K562 (cell line): Measurements from ENCODE around the gene PHF21B. TPM values are rescaled to one million over a fixed set of nuclear protein-coding genes. Genes with fewer than 3 reads are reported as not detected.

ENCODE experiments used
- ATAC-seq: fragments of 200-7000 bp; cut with Tn5 transposase; 3 replicates; pipeline ENCODE4 v1.9.1; 2020; ENCODE audit warnings: moderate library complexity
- BruUV-seq: library from RNA; stranded (reverse); fragments of 400-500 nt; replicated peaks from 2 replicates; lab custom pipeline; 2021; lab: Mats Ljungman, UMichigan
- CTCF ChIA-PET: fragments of 300-600 bp; formaldehyde crosslinking; extraction: SDS; loops from one replicate; lab custom pipeline; 2021; ENCODE audit warnings: low intra/inter-chr PET ratio; lab: Yijun Ruan, JAX
- POLR2A ChIA-PET: fragments of 300-600, 350-650 bp; sonication (Branson Sonifier 250); formaldehyde crosslinking; extraction: SDS; loops from one replicate; lab custom pipeline; 2021; ENCODE audit warnings: antibody characterized with exemption, inconsistent platforms; lab: Yijun Ruan, JAX
- DNase-seq, 4 experiments: peaks; one replicate each; pipeline versions ENCODE4 v3.0.0 to v3.0.0-alpha.2; 2011 to 2018; ENCODE audit warnings: low spot score in 3 of 4, mixed read lengths in 3 of 4; ENCODE audit errors: extremely low read depth in 1 of 4
- FAIRE-seq: peaks from 2 replicates; lab custom pipeline; 2011; peaks lifted over from hg19 to GRCh38; lab: Jason Lieb, UNC
- H2AFZ ChIP-seq: 2 replicates; pipeline ENCODE4 v1.6.0; 2011; ENCODE audit warnings: low read depth, low read length, control low read depth, inconsistent platforms
- H3K27ac ChIP-seq: fragments of 200-600 bp; 3 replicates; pipeline ENCODE4 v1.8.0; 2011; ENCODE audit warnings: low read depth, mild to moderate bottlenecking, control low read depth, inconsistent platforms, low read length, moderate library complexity, mixed read lengths; ENCODE audit errors: extremely low read depth
- H3K27me3 ChIP-seq, 2 experiments: fragments of 300-600 bp in 1 of 2; 2 replicates in 1 of 2; 3 replicates in 1 of 2; pipeline versions ENCODE4 v1.6.0 to v1.8.0; 2011; ENCODE audit warnings: inconsistent platforms in 2 of 2, low read length in 2 of 2, mild to moderate bottlenecking in 1 of 2, mixed read lengths in 1 of 2, moderate library complexity in 1 of 2; ENCODE audit not compliant: control insufficient read depth in 2 of 2, insufficient read depth in 2 of 2
- H3K36me3 ChIP-seq: fragments of 300-600 bp; 3 replicates; pipeline ENCODE4 v1.8.0; 2011; ENCODE audit warnings: mild to moderate bottlenecking, low read length, inconsistent platforms; ENCODE audit not compliant: control insufficient read depth, insufficient read depth
- H3K4me1 ChIP-seq, 2 experiments: fragments of 200-600 bp in 1 of 2; replicated peaks in 1 of 2; 2 replicates in 1 of 2; 3 replicates in 1 of 2; pipeline versions ENCODE4 v1.5.1 to v1.8.0; 2011; ENCODE audit warnings: inconsistent platforms in 2 of 2, low read length in 2 of 2, mild to moderate bottlenecking in 1 of 2, mixed read lengths in 1 of 2, moderate library complexity in 1 of 2; ENCODE audit not compliant: control insufficient read depth in 2 of 2, insufficient read depth in 2 of 2
- H3K4me2 ChIP-seq: 2 replicates; pipeline ENCODE4 v1.6.1; 2011; ENCODE audit warnings: low read length, control low read depth, inconsistent platforms, mixed read lengths; ENCODE audit not compliant: insufficient read depth
- H3K4me3 ChIP-seq: fragments of 200-600 bp; sonication (generic), shearing (Covaris generic); 2 replicates; pipeline ENCODE4 v1.5.1; 2016; ENCODE audit warnings: control low read depth, inconsistent platforms
- H3K79me2 ChIP-seq: fragments of 200-600 bp; 3 replicates; pipeline ENCODE4 v1.8.0; 2011; ENCODE audit warnings: low read length, inconsistent platforms; ENCODE audit not compliant: control insufficient read depth, insufficient read depth
- H3K9ac ChIP-seq, 2 experiments: 2 replicates each; pipeline versions ENCODE4 v1.6.0 to v1.6.1; 2011; ENCODE audit warnings: low read depth in 2 of 2, low read length in 2 of 2, control low read depth in 1 of 2, inconsistent platforms in 1 of 2, mild to moderate bottlenecking in 1 of 2, mixed read lengths in 1 of 2; ENCODE audit not compliant: insufficient read depth in 1 of 2
- H3K9me1 ChIP-seq: one replicate; pipeline ENCODE4 v1.6.0; 2011; ENCODE audit warnings: inconsistent platforms, mild to moderate bottlenecking, low read length, moderate library complexity; ENCODE audit not compliant: control insufficient read depth, insufficient read depth
- H3K9me3 ChIP-seq: replicated peaks from 2 replicates; pipeline ENCODE4 v1.5.1; 2011; ENCODE audit warnings: low read depth, low read length, inconsistent platforms; ENCODE audit not compliant: control insufficient read depth, insufficient read depth
- H4K20me1 ChIP-seq: replicated peaks from 2 replicates; pipeline ENCODE4 v1.6.1; 2011; ENCODE audit warnings: low read length, inconsistent platforms, mixed read lengths; ENCODE audit not compliant: control insufficient read depth, insufficient read depth
- DDX20 ChIP-seq: fragments of 450-650 bp; IDR thresholded peaks from 2 replicates; pipeline ENCODE4 v1.6.1; 2016; ENCODE audit warnings: missing genetic modification characterization, low read depth, mild to moderate bottlenecking, missing compliant biosample characterization, moderate library complexity
- MAZ ChIP-seq, 2 experiments: fragments of 450-650 bp in 1 of 2; sonication (generic) in 1 of 2; formaldehyde crosslinking; IDR thresholded peaks in 1 of 2; conservative IDR thresholded peaks in 1 of 2; 2 replicates each; pipeline versions ENCODE4 v1.4.0 to v1.5.0; 2020; ENCODE audit warnings: mild to moderate bottlenecking in 1 of 2, missing genetic modification reagents in 1 of 2
- POLR3G ChIP-seq: IDR thresholded peaks from 2 replicates; pipeline ENCODE4 v1.6.1; 2011; ENCODE audit not compliant: insufficient read length, insufficient replicate concordance; ENCODE audit errors: extremely low read depth
- REST ChIP-seq, 2 experiments: fragments of 450-650 bp; formaldehyde crosslinking in 1 of 2; IDR thresholded peaks; 2 replicates each; pipeline versions ENCODE4 v1.4.0 to v1.6.1; 2014 to 2020; ENCODE audit warnings: mild to moderate bottlenecking in 2 of 2, borderline replicate concordance in 1 of 2, low read depth in 1 of 2
- TCFL5 ChIP-seq: fragments of 250-450 bp; sonication (Bioruptor Pico); conservative IDR thresholded peaks from 2 replicates; pipeline ENCODE4 v1.6.1; 2021; ENCODE audit warnings: mild to moderate bottlenecking, moderate library complexity, matching md5 sums
- ZNF695 ChIP-seq: fragments of 450-650 bp; formaldehyde crosslinking; IDR thresholded peaks from 2 replicates; pipeline ENCODE4 v1.4.0; 2020; ENCODE audit warnings: mild to moderate bottlenecking, moderate library complexity
- WGBS: fragments of 100-300 bp; shearing (Covaris generic); methylation state at CpG from one replicate; pipeline ENCODE4 v1.1.6; 2016; ENCODE audit warnings: low coverage, mixed read lengths; ENCODE audit not compliant: insufficient coverage; ENCODE audit errors: missing lambda C conversion rate; 5-methylcytosine and 5-hydroxymethylcytosine counted together
- in situ Hi-C: fragments of 300-500 bp; cut with MboI; formaldehyde crosslinking; loops from 4 replicates; pipeline ENCODE4 v1.15.0; 2018; ENCODE audit warnings: inconsistent platforms, mixed read lengths
- intact Hi-C: fragments of 100-400 bp; cut with micrococcal nuclease; formaldehyde crosslinking; loops from 2 replicates; pipeline ENCODE4 v1.14.2; 2022
- polyA plus RNA-seq, 8 experiments: library from polyadenylated mRNA; depleted of rRNA in 4 of 8; stranded (reverse) in 5 of 8; unstranded in 3 of 8; fragments of >200 nt; fragmentation: Nextera tagmentation in 2 of 8; fragmentation: Illumina TruSeq in 1 of 8; extraction: Ambion mirVana in 2 of 8; extraction: Trizol in 1 of 8; gene quantifications; 2 replicates each; pipeline versions ENCODE4 v1.2.1 to v1.2.3, GENCODE V29; 2011 to 2014; ENCODE audit warnings: inconsistent platforms in 1 of 8, missing spikeins in 1 of 8
- total RNA-seq, 7 experiments: library from RNA; depleted of rRNA in 6 of 7; stranded (reverse); fragments of >200 nt in 6 of 7; fragmentation: Illumina TruSeq in 2 of 7; extraction: Trizol in 2 of 7; gene quantifications; 2 replicates each; pipeline versions ENCODE4 v1.2.1 to v1.2.3, GENCODE V29; 2011 to 2021; ENCODE audit warnings: low replicate concordance in 1 of 7

Gene PHF21B
- total and polyA plus RNA-seq, 9 of the 15 experiments (the other 6 are each of a cell fraction or from before 2014, with no cell fraction given), result 0.04 TPM; not detected in 8

- TF ChIP-seq MAZ (CRISPR knock-in tag; conservative IDR thresholded peaks at IDR 0.05 in 1 of 2, IDR thresholded peaks at IDR 0.05 in 1 of 2), result no peak
These were observed 48.8 kb upstream of the PHF21B start (continued) for GRCh38 chr22:45058622-45058912.

GRCh38 chr22:45055936-45056335, 46.1 kb upstream of the PHF21B start:
- DNase-seq, result no peak
- H3K27me3 ChIP-seq, result peaks cover 2 to 14% of the 10 kb centered on the region in 2 experiments; a peak in 4 of 5 replicates
- no peak for FAIRE-seq
- no peaks in the 10 kb centered on the region for H3K36me3 ChIP-seq
- no peak overlapping the region for H2AFZ ChIP-seq
- 0% methylated on average over 11 of the region's 15 CpGs for WGBS
- TF ChIP-seq POLR3G (no peak), DDX20 (tag) (no peak)
- no peaks in the 10 kb centered on the region for H3K4me1 ChIP-seq
- POLR2A ChIA-PET, result no interaction called here
- in situ Hi-C loops, result no loop called here
- H3K4me2 ChIP-seq, result no peak overlapping the region
- no peak overlapping the region for H3K27ac ChIP-seq
- H4K20me1 ChIP-seq, result no peaks in the 10 kb centered on the region
- H3K9me1 ChIP-seq, result no peaks in the 10 kb centered on the region
- no TSS peak for BruUV-seq
- intact Hi-C loops, result no loop called here
- H3K9me3 ChIP-seq, result no peaks in the 10 kb centered on the region
- ATAC-seq, result no peak
- no peak overlapping the region for H3K4me3 ChIP-seq
- H3K79me2 ChIP-seq, result no peaks in the 10 kb centered on the region
- no peak overlapping the region for H3K9ac ChIP-seq
- CTCF ChIA-PET, result no interaction called here

- in situ Hi-C loops, result no loop called here
- FAIRE-seq (no peak), ATAC-seq (no peak), DNase-seq (no peak)
- CTCF ChIA-PET, result no interaction called here
- Histone ChIP-seq H3K9ac (no peak overlapping the region), H2AFZ (no peak overlapping the region), H3K4me1 (no peaks in the 10 kb centered on the region), H3K9me3 (no peaks in the 10 kb centered on the region), H3K9me1 (no peaks in the 10 kb centered on the region), H3K27ac (no peak overlapping the region), H3K4me3 (no peak overlapping the region), H3K4me2 (no peak overlapping the region), H3K36me3 (no peaks in the 10 kb centered on the region), H3K27me3 (peaks cover 7 to 26% of the 10 kb centered on the region in 2 experiments), H3K79me2 (no peaks in the 10 kb centered on the region), H4K20me1 (no peaks in the 10 kb centered on the region)
- no TSS peak for BruUV-seq
- POLR2A ChIA-PET, result no interaction called here
- intact Hi-C loops, result no loop called here
- no CpG with 5 or more reads among the region's 1 CpG for WGBS
- TF ChIP-seq ZNF695 (CRISPR knock-in tag), result no peak
- TF ChIP-seq REST (IDR thresholded peaks at IDR 0.05; ENCODE audit: borderline replicate concordance), result no peak
- TF ChIP-seq REST (CRISPR knock-in tag; IDR thresholded peaks at IDR 0.05; ENCODE audit: low read depth), result no peak
- TF ChIP-seq TCFL5 (CRISPR knock-in tag), result no peak
These were observed 43.8 kb upstream of the PHF21B start for GRCh38 chr22:45053571-45053970.
